ENCODE measurements around the gene MIPEP.

DNA sequence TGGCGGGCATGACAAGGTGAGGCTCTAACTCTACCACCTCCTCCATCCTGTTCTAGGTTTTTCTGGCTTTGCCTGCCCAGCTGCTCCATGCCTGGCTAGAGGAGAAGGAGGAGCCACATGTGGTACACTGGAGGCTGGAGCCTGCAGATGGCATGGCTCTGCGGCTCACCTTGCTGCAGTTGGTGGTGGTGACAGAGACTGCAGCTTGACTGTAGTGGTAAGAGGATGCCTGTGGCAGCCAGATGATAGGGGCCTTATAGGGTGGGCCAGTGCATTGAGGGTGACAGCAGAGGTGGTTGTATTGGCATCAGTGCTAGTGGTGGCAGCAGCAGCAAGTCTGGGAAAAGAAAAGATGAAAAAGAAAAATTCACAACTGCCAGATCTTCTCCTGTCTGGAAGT, 172.8 kb downstream of the MIPEP start:
- TF ChIP-seq, protein P1, sequence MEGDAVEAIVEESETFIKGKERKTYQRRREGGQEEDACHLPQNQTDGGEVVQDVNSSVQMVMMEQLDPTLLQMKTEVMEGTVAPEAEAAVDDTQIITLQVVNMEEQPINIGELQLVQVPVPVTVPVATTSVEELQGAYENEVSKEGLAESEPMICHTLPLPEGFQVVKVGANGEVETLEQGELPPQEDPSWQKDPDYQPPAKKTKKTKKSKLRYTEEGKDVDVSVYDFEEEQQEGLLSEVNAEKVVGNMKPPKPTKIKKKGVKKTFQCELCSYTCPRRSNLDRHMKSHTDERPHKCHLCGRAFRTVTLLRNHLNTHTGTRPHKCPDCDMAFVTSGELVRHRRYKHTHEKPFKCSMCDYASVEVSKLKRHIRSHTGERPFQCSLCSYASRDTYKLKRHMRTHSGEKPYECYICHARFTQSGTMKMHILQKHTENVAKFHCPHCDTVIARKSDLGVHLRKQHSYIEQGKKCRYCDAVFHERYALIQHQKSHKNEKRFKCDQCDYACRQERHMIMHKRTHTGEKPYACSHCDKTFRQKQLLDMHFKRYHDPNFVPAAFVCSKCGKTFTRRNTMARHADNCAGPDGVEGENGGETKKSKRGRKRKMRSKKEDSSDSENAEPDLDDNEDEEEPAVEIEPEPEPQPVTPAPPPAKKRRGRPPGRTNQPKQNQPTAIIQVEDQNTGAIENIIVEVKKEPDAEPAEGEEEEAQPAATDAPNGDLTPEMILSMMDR (IDR thresholded peaks at IDR 0.05; ENCODE audit: low read depth, low read length, poor library complexity, severe bottlenecking): no peak
- TF ChIP-seq EZH2phosphoT487 (IDR thresholded peaks at IDR 0.05; ENCODE audit: borderline replicate concordance, low read length): no peak
